Chondrocyte (in vitro differentiated cells): ENCODE results near the gene NPIPA3. TPM values are rescaled to one million over a fixed set of nuclear protein-coding genes. Genes with fewer than 3 reads are reported as not detected.
"Not testable (repeated sequence)": the region's sequence is repeated elsewhere in the genome, so short reads cannot be mapped to it uniquely, and the experiment has no call there.

Experiments used
- DNase-seq: peaks from one replicate; pipeline ENCODE4 v3.0.0; 2021; ENCODE audit warnings: mixed read lengths, low spot score
- H3K27ac Mint-ChIP-seq: one replicate; pipeline ENCODE4 v1.8.0; 2021; ENCODE audit warnings: mild to moderate bottlenecking, moderate library complexity, mixed read lengths; ENCODE audit not compliant: unreplicated experiment
- H3K27me3 Mint-ChIP-seq: 2 replicates; pipeline ENCODE4 v1.8.0; 2021; ENCODE audit warnings: low read depth, mixed read lengths
- H3K36me3 Mint-ChIP-seq: 2 replicates; pipeline ENCODE4 v1.8.0; 2021; ENCODE audit warnings: low read depth, mixed read lengths
- H3K4me1 Mint-ChIP-seq: 2 replicates; pipeline ENCODE4 v1.8.0; 2021; ENCODE audit warnings: low read depth, mild to moderate bottlenecking, mixed read lengths
- H3K4me3 Mint-ChIP-seq: one replicate; pipeline ENCODE4 v1.8.0; 2021; ENCODE audit warnings: mild to moderate bottlenecking, moderate library complexity, mixed read lengths; ENCODE audit not compliant: unreplicated experiment
- H3K9me3 Mint-ChIP-seq: 2 replicates; pipeline ENCODE4 v1.8.0; 2021; ENCODE audit warnings: low read depth, mixed read lengths
- long read RNA-seq: library from polyadenylated mRNA; stranded (forward); transcript quantifications from one replicate; pipeline ENCODE4 v2.0.0, GENCODE V29; 2021
- total RNA-seq: library from RNA; stranded (reverse); gene quantifications from 3 replicates; pipeline ENCODE4 v1.2.1, GENCODE V29; 2021
- TF ChIP-seq, protein P1 (sequence below): fragments of 200-600 bp; sonication (generic); IDR thresholded peaks from 2 replicates; pipeline ENCODE4 v1.5.0; 2021; ENCODE audit warnings: antibody characterized with exemption, mild to moderate bottlenecking, moderate library complexity

Gene NPIPA3
- 3.3 TPM in 1 of 3 replicates, not detected in the others for total RNA-seq
- long read RNA-seq, result 0 reads

DNA sequence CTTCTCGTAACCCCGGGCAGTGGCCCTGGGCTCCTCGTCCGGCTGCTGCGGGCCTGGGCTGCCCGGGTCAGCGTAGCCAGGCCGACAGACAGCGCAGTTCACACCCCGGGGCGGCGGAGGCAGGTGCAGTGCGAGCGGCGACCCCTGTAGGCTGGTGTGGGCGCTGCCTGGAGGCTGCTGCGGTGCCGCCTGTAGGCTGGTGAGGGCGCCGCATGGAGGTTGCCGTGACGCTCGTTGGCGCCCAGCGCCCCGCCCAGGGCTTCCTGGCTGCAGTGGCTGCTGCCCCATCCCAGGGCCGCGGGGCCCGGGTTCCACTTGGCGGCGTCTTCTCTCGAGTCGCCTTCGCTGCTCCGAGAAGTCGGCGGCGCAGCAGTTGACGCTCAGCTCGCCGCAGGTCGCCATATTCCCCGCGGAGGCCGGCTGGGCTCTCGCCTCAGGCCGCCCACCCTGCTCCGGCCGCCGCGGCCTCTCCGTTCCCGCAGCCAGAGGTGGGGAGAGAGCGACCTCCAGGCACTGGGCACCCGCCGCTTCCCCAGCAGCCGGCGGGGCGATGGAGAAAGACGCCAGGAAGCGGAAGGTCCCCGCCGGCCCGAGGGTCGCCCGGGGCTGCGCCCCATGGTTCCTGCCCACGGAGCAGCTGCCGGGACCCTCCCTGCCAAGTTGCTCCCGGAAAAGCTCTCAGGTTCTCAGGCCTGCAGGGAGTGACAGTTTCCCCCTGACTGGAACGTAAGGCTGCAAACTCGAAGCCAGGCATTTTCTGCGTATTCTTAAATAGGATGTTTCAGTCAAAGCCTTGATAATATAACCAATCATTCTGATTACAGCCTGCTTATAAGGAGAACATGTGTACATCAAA, at the start of gene NPIPA3:
Gene NPIPA3, plus strand, starts transcription at position 256 of the 856 bp plus-strand sequence. CDS start 5,533 bp downstream, outside the sequence.
- not testable (repeated sequence) for H3K27me3 Mint-ChIP-seq, DNase-seq, H3K9me3 Mint-ChIP-seq, H3K4me3 Mint-ChIP-seq, H3K4me1 Mint-ChIP-seq, H3K27ac Mint-ChIP-seq, H3K36me3 Mint-ChIP-seq

- no peak for DNase-seq
- Mint-ChIP-seq H3K27me3 (no peaks in the 10 kb centered on the region), H3K4me1 (no peaks in the 10 kb centered on the region), H3K4me3 (no peak overlapping the region), H3K9me3 (no peaks in the 10 kb centered on the region), H3K27ac (peak overlapping the region; percentile 45), H3K36me3 (peaks cover 23% of the 10 kb centered on the region)
- TF ChIP-seq, protein P1, sequence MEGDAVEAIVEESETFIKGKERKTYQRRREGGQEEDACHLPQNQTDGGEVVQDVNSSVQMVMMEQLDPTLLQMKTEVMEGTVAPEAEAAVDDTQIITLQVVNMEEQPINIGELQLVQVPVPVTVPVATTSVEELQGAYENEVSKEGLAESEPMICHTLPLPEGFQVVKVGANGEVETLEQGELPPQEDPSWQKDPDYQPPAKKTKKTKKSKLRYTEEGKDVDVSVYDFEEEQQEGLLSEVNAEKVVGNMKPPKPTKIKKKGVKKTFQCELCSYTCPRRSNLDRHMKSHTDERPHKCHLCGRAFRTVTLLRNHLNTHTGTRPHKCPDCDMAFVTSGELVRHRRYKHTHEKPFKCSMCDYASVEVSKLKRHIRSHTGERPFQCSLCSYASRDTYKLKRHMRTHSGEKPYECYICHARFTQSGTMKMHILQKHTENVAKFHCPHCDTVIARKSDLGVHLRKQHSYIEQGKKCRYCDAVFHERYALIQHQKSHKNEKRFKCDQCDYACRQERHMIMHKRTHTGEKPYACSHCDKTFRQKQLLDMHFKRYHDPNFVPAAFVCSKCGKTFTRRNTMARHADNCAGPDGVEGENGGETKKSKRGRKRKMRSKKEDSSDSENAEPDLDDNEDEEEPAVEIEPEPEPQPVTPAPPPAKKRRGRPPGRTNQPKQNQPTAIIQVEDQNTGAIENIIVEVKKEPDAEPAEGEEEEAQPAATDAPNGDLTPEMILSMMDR, result no peak
Measured at GRCh38 chr16:14658063-14658462, 45.1 kb upstream of the NPIPA3 start.

DNA sequence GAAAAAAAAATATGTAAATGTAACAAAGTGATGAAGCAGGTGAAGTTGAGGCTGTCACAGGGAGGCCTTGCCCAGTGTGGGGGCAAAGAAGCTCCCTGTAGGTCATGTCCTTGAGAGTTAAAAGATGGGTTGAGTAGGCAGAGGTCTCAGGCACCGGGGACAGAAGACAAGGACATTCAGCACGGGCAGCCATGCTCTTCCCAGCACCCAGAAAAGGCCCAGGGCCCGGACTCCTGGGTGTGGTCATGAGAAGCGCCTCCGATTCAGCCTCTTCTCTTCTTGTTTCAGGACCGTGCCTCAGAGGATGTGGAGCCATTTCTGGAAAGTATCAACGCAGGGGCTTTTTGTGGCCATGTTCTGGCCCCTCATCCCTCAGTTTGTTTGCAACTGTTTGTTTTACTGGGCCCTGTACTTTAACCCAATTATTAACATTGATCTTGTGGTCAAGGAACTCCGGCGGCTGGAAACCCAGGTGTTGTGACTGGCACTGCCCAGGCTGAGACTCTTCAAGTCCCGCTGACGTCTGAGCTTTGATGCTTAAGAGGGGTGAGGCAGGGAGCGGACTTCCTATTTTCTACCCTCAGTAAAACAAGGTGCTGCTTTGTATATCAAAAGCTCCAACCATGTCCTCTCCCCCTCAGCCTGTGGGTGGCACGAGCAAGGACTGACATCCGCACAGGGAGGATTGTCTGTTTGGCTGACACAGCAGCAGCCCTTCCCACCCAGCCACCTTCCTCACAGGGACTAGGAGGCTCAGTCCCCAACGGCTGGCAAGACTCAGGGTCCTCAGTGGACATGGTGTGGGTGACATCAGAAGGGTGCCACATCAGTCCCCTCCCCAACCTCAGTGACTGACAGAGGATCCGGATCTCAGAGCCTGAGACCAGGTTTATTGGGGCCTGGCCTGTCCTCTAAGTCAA, 35.6 kb upstream of the NPIPA3 start:
- no peaks in the 10 kb centered on the region for H3K9me3 Mint-ChIP-seq
- no peaks in the 10 kb centered on the region for H3K27me3 Mint-ChIP-seq
- DNase-seq, result no peak
- no peaks in the 10 kb centered on the region for H3K4me1 Mint-ChIP-seq
- H3K4me3 Mint-ChIP-seq, result no peak overlapping the region
- TF ChIP-seq, protein P1, result no peak
- no peak overlapping the region for H3K27ac Mint-ChIP-seq
- H3K36me3 Mint-ChIP-seq, result peaks cover 49% of the 10 kb centered on the region

GRCh38 chr16:14668556-14669223, 34.5 kb upstream of the NPIPA3 start:
- Mint-ChIP-seq H3K4me1 (no peaks in the 10 kb centered on the region), H3K36me3 (peaks cover 46% of the 10 kb centered on the region), H3K4me3 (no peak overlapping the region), H3K27ac (no peak overlapping the region), H3K27me3 (no peaks in the 10 kb centered on the region), H3K9me3 (no peaks in the 10 kb centered on the region)
- DNase-seq, result no peak
- TF ChIP-seq, protein P1, result no peak

DNA sequence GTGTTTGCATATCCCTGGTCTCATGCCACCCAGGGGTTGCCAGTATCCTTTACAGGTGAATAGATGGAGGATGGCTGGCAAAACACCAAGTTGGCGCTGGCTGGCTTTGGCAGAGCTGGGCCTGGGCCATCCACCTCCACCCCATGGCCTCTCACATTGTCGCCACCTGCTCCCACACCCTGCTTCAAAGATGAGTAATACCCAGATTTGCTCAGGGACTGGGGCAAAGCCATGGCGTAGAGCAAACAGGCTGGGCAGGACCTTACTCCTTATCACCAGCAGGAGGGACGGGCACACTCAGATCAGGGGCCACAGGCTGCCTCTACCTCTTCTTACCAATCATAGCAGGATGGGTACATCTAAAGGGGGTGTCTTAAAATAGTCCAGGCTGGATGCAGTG, 33.4 kb upstream of the NPIPA3 start:
- Mint-ChIP-seq H3K4me3 (no peak overlapping the region), H3K27me3 (no peaks in the 10 kb centered on the region), H3K36me3 (peaks cover 37% of the 10 kb centered on the region), H3K4me1 (no peaks in the 10 kb centered on the region), H3K9me3 (no peaks in the 10 kb centered on the region), H3K27ac (no peak overlapping the region)
- TF ChIP-seq, protein P1, result no peak
- DNase-seq, result no peak
